Endothelial cell (in vitro differentiated cells): Measurements from ENCODE around the gene ARL14. TPM values are rescaled to one million over a fixed set of nuclear protein-coding genes. Genes with fewer than 3 reads are reported as not detected.

ENCODE experiments used
- DNase-seq: peaks from one replicate; pipeline ENCODE4 v3.0.0; 2021; ENCODE audit warnings: low spot score
- H3K27ac Mint-ChIP-seq: one replicate; pipeline ENCODE4 v1.8.0; 2021; ENCODE audit warnings: mixed read lengths, inconsistent platforms; ENCODE audit not compliant: unreplicated experiment
- H3K27me3 Mint-ChIP-seq: one replicate; pipeline ENCODE4 v1.8.0; 2021; ENCODE audit warnings: mild to moderate bottlenecking, moderate library complexity, mixed read lengths, inconsistent platforms; ENCODE audit not compliant: unreplicated experiment
- H3K36me3 Mint-ChIP-seq: one replicate; pipeline ENCODE4 v1.8.0; 2021; ENCODE audit warnings: mild to moderate bottlenecking, low read depth, mixed read lengths, inconsistent platforms; ENCODE audit not compliant: unreplicated experiment
- H3K4me1 Mint-ChIP-seq: one replicate; pipeline ENCODE4 v1.8.0; 2021; ENCODE audit warnings: mild to moderate bottlenecking, mixed read lengths, inconsistent platforms; ENCODE audit not compliant: unreplicated experiment
- H3K4me3 Mint-ChIP-seq: one replicate; pipeline ENCODE4 v1.8.0; 2021; ENCODE audit warnings: mild to moderate bottlenecking, mixed read lengths, inconsistent platforms; ENCODE audit not compliant: unreplicated experiment
- H3K9me3 Mint-ChIP-seq: one replicate; pipeline ENCODE4 v1.8.0; 2021; ENCODE audit warnings: mixed read lengths, inconsistent platforms; ENCODE audit not compliant: unreplicated experiment
- total RNA-seq: library from RNA; stranded (reverse); fragmentation: NEBNext Ultra II Directional; extraction: Animal tissue kit (Norgen Biotek cat#: 25700); gene quantifications from one replicate; pipeline ENCODE4 v1.2.1, GENCODE V29; 2021; ENCODE audit not compliant: unreplicated experiment
- TF ChIP-seq, protein P1 (sequence below): fragments of 200-600 bp; sonication (generic); IDR thresholded peaks from one replicate; pipeline ENCODE4 v1.5.0; 2021; ENCODE audit warnings: antibody characterized with exemption; ENCODE audit not compliant: unreplicated experiment

ARL14 gene
- total RNA-seq, 1 donor from 2014 or later, result not detected

DNA sequence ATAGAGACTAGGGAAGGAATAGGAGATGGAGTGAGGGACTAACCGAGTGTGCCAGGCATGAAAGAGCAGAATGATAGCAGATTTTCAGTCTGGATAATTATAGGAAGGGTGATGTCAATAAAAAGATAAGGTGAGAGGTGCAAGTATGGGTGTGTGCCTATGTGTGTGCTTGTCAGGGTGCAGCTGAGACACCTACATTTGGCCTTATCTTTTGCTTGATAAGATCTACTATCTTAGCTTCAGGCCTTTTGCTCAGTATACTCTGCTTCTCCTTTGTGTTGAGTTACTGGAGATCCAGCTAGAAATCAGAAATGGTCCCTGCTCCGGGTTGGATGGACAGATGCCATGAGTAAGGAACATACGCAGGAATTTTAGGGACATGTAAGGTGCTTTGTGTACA is 17.4 kb downstream of the ARL14 start:
- TF ChIP-seq, protein P1, sequence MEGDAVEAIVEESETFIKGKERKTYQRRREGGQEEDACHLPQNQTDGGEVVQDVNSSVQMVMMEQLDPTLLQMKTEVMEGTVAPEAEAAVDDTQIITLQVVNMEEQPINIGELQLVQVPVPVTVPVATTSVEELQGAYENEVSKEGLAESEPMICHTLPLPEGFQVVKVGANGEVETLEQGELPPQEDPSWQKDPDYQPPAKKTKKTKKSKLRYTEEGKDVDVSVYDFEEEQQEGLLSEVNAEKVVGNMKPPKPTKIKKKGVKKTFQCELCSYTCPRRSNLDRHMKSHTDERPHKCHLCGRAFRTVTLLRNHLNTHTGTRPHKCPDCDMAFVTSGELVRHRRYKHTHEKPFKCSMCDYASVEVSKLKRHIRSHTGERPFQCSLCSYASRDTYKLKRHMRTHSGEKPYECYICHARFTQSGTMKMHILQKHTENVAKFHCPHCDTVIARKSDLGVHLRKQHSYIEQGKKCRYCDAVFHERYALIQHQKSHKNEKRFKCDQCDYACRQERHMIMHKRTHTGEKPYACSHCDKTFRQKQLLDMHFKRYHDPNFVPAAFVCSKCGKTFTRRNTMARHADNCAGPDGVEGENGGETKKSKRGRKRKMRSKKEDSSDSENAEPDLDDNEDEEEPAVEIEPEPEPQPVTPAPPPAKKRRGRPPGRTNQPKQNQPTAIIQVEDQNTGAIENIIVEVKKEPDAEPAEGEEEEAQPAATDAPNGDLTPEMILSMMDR, result no peak
- no peaks in the 10 kb centered on the region for H3K9me3 Mint-ChIP-seq
- H3K36me3 Mint-ChIP-seq, result no peaks in the 10 kb centered on the region
- no peaks in the 10 kb centered on the region for H3K27me3 Mint-ChIP-seq
- DNase-seq, result no peak
- no peak overlapping the region for H3K4me3 Mint-ChIP-seq
- no peak overlapping the region for H3K27ac Mint-ChIP-seq
- no peaks in the 10 kb centered on the region for H3K4me1 Mint-ChIP-seq

DNA sequence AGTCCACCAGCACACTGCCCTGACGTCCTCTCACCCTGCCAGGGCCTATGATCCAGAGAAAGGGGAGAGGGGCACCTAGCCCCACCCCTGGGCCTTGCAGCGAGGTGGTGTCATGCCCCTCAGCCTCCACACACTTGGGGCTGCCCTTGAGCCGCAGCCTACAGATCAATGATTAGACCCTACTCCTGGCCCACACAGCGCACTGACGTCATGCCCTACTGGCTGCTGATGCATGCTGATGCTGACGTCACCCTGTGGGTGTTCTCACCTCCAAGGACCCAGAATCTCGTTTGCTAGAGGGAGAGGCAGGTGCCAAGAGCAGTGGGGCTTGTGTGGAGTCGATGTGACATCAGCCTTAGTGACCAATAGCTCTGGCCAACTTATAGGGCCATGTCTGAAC is 18.0 kb downstream of the ARL14 start:
- no peaks in the 10 kb centered on the region for H3K4me1 Mint-ChIP-seq
- TF ChIP-seq, protein P1, result no peak
- no peaks in the 10 kb centered on the region for H3K9me3 Mint-ChIP-seq
- no peak for DNase-seq
- H3K27ac Mint-ChIP-seq, result no peak overlapping the region
- no peak overlapping the region for H3K4me3 Mint-ChIP-seq
- no peaks in the 10 kb centered on the region for H3K27me3 Mint-ChIP-seq
- H3K36me3 Mint-ChIP-seq, result no peaks in the 10 kb centered on the region

DNA sequence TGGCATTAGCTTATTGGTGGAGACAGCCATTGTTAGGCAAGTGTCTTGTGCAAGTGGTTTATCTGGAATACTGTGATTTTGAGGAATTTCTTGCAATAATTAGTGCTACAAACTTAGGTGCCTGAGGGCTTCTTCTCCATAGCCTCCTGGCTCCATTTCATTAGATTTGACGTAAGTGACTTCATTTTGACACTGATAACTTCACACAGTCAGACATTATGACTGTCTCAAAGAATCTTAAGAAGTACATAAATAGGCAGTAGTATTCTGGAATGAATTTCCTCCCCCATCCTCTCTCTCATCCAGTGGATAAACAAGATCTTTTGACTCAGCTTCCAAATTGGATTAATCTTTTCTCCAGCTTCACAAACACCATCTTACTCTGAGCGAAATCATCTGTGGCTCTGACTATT is 19.0 kb downstream of the ARL14 start:
- H3K36me3 Mint-ChIP-seq, result no peaks in the 10 kb centered on the region
- DNase-seq, result no peak
- TF ChIP-seq, protein P1, result no peak
- H3K27me3 Mint-ChIP-seq, result no peaks in the 10 kb centered on the region
- H3K9me3 Mint-ChIP-seq, result no peaks in the 10 kb centered on the region
- H3K4me3 Mint-ChIP-seq, result no peak overlapping the region
- no peaks in the 10 kb centered on the region for H3K4me1 Mint-ChIP-seq
- H3K27ac Mint-ChIP-seq, result no peak overlapping the region

DNA sequence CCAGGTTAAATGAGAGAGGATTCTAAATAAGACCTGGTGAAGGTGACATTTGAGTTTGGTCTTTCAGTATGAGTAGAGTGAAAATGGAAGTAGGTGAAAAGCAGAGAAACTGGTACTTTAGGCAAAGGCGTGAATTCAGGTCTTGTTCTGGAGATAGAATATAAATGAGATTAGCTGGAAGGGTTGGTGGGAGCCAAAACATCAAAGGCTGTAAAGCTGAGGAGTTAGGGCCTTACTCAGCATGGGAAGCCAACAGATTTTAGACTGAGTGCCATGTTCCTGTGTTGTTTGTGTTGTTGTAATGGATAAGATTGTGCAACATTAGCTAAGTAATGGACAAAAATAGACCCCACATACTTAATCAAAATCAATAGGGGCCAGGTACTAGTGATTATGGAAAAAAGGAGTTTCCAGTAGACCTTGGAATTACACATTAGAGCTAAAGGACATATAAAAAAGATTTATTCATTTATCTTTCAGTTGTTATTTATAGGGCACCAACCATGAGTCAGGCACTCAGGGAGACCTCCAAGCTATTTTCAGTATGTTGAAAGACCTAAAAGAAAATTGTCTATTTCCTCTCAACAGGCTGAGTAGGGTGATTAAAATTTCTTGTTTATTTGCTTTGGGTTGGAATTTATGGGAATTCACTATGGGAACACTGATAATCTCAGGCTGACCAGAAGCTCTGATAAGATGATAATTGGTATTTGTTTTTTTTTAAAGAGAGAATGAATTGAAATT is 20.8 kb downstream of the ARL14 start:
- no peaks in the 10 kb centered on the region for H3K4me1 Mint-ChIP-seq
- H3K27me3 Mint-ChIP-seq, result no peaks in the 10 kb centered on the region
- TF ChIP-seq, protein P1, result no peak
- no peaks in the 10 kb centered on the region for H3K9me3 Mint-ChIP-seq
- H3K4me3 Mint-ChIP-seq, result no peak overlapping the region
- no peak overlapping the region for H3K27ac Mint-ChIP-seq
- H3K36me3 Mint-ChIP-seq, result no peaks in the 10 kb centered on the region
- DNase-seq, result no peak

DNA sequence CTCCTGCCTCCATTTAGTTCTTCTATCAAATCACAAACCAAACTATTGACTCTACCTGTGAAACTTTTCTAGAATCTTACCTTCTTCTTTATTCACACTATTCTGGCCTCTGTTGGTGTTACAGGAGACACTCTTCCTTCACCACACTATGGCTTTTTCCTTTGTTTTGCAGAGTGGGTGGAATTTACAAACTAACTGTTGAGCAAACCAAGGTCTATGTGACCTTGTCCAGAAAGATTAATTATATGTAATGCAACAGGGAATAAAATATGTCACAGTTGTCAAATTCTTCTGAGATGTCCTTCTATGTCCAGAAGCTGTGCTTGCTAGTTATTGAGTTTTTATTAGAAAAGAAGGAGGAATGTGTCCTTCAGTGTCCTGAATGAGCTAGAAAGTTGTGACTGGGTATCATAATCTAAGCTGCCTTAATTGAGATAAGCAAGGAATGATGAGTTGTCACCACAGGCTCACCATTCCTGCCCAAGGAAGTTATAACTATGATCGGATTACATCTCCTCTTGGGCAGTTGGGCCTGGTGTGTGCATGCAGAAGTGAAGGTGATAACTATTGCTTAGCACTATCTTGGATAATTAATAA is 21.7 kb downstream of the ARL14 start:
- Mint-ChIP-seq H3K4me3 (no peak overlapping the region), H3K27ac (no peak overlapping the region), H3K36me3 (no peaks in the 10 kb centered on the region), H3K9me3 (no peaks in the 10 kb centered on the region), H3K4me1 (no peaks in the 10 kb centered on the region), H3K27me3 (no peaks in the 10 kb centered on the region)
- TF ChIP-seq, protein P1, result no peak
- no peak for DNase-seq
